Measurements from ENCODE around the gene DNAJA3.

Gene DNAJA3

DNA sequence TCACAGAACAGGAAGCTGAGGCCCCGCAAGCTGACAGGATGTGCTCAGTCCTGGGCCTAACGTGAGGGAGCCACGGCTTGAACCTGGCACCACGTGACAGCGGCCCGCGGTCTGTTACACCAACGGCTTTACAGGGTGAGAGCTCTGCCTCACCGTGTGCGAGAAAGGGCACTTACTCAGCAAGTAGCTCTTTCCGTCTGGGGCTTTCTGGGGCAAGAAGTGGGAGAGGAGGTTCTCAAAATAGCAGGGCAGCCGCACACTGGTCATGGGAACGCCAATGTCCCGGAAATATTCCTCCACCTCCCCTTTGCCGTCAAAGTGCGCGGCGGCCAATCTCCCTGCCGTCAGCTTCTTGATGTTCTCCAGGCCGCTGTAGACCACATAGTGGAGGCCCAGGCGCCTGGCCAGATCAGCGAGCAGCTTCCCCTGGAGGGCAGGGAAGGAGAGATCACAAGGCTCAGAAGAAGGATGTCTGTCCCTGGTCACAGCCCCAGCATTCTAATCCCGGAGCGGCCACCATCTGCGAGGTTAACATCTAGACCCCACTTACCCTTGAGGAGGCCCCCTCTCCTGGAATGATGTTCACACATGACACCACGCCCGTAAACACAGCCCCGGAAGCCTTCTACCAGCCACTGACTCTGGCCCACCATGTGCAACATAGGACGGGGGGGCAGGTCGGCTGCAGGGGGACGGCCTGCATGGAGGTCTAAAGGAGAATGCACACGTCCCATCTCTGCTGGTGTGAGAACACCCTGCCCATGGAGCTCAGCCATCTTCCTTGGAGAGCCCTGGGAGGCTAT lies 40.5 kb downstream of the DNAJA3 start:
- no peaks in the 10 kb centered on the region for H3K9me3 ChIP-seq (ENCODE audit: severe bottlenecking)
- no peak for DNase-seq
- H3K36me3 ChIP-seq, result no peaks in the 10 kb centered on the region; the same call in none of the 2 replicates
- H3K27ac ChIP-seq, result no peak overlapping the region
- no peaks in the 10 kb centered on the region for H3K27me3 ChIP-seq (ENCODE audit: insufficient read depth, low read depth, severe bottlenecking)
- TF ChIP-seq, protein P1, sequence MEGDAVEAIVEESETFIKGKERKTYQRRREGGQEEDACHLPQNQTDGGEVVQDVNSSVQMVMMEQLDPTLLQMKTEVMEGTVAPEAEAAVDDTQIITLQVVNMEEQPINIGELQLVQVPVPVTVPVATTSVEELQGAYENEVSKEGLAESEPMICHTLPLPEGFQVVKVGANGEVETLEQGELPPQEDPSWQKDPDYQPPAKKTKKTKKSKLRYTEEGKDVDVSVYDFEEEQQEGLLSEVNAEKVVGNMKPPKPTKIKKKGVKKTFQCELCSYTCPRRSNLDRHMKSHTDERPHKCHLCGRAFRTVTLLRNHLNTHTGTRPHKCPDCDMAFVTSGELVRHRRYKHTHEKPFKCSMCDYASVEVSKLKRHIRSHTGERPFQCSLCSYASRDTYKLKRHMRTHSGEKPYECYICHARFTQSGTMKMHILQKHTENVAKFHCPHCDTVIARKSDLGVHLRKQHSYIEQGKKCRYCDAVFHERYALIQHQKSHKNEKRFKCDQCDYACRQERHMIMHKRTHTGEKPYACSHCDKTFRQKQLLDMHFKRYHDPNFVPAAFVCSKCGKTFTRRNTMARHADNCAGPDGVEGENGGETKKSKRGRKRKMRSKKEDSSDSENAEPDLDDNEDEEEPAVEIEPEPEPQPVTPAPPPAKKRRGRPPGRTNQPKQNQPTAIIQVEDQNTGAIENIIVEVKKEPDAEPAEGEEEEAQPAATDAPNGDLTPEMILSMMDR (IDR thresholded peaks at IDR 0.05; ENCODE audit: low read depth, low read length), result no peak
- H3K4me3 ChIP-seq (ENCODE audit: low read depth, low read length), result no peak overlapping the region

DNA sequence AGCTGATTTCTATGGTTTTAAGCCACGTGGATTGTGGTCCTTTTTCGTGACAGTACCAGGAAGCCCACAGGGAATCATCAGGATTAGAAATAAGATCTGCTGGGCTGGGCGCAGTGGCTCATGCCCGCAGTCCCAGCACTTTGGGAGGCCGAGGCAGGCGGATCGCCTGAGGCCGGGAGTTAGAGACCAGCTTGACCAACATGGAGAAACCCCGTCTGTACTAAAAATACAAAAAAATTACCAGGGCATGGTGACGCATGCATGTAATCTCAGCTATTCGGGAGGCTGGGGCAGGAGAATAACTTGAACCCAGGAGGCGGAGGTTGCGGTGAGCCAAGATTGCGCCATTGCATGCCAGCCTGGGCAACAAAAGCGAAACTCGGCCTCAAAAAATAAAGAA lies 42.2 kb downstream of the DNAJA3 start:
- no peaks in the 10 kb centered on the region for H3K27me3 ChIP-seq (ENCODE audit: insufficient read depth, low read depth, severe bottlenecking)
- H3K9me3 ChIP-seq (ENCODE audit: severe bottlenecking), result no peaks in the 10 kb centered on the region
- TF ChIP-seq, protein P1 (IDR thresholded peaks at IDR 0.05; ENCODE audit: low read depth, low read length), result no peak
- H3K27ac ChIP-seq, result no peak overlapping the region
- no peaks in the 10 kb centered on the region; the same call in 1 of the 2 replicates for H3K36me3 ChIP-seq
- DNase-seq, result no peak
- no peak overlapping the region for H3K4me3 ChIP-seq (ENCODE audit: low read depth, low read length)

DNA sequence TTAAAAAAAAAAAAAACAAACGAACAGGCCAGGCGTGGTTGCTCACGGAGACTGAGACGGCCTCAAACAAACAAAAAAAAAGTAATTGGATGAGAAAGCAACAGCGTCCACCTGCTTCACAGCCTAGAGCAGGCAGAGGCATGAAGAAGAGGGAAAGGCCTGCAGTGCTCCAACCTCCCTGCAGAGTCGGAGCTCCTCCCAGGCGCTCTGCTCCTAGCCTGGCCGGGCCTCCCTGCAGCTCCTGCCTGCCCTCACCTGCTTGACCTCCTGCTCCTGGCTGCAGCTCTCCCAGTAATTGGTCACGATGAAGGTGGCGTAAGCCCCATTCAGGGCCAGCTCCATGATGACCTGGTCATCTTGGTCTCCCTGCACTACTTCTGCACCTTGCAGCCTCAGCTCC lies 43.3 kb downstream of the DNAJA3 start:
- Histone ChIP-seq H3K27ac (no peak overlapping the region), H3K36me3 (no peaks in the 10 kb centered on the region)
- DNase-seq, result no peak

DNA sequence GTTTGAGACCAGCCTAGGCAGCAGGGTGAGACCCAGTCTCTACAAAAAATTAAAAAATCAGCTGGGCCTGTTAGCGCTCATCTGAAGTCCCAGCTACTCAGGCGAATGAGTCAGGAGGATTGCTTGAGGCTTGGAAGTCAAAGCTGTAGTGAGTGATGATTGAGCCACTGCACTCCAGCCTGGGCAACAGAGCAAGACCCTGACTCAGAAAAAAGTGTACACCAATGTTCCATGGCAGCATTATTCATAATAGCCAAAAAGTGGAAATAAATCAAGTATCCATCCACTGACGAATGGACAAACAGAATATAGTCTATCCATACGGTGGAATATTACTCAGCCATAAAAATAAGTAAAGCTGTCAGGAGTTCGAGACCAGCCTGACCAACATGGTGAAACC lies 46.2 kb downstream of the DNAJA3 start:
- TF ChIP-seq, protein P1 (IDR thresholded peaks at IDR 0.05; ENCODE audit: low read depth, low read length), result no peak
- H3K27ac ChIP-seq, result no peak overlapping the region
- no peaks in the 10 kb centered on the region for H3K27me3 ChIP-seq (ENCODE audit: insufficient read depth, low read depth, severe bottlenecking)
- H3K9me3 ChIP-seq (ENCODE audit: severe bottlenecking), result no peaks in the 10 kb centered on the region
- no peak overlapping the region for H3K4me3 ChIP-seq (ENCODE audit: low read depth, low read length)
- no peak for DNase-seq
- H3K36me3 ChIP-seq, result no peaks in the 10 kb centered on the region; the same call in 1 of the 2 replicates

More for the DNA sequence above, 43.3 kb downstream of the DNAJA3 start:
- H3K9me3 ChIP-seq (ENCODE audit: severe bottlenecking), result no peaks in the 10 kb centered on the region
- no peaks in the 10 kb centered on the region for H3K27me3 ChIP-seq (ENCODE audit: insufficient read depth, low read depth, severe bottlenecking)
- no peak overlapping the region for H3K4me3 ChIP-seq (ENCODE audit: low read depth, low read length)
- TF ChIP-seq, protein P1 (IDR thresholded peaks at IDR 0.05; ENCODE audit: low read depth, low read length), result no peak

DNA sequence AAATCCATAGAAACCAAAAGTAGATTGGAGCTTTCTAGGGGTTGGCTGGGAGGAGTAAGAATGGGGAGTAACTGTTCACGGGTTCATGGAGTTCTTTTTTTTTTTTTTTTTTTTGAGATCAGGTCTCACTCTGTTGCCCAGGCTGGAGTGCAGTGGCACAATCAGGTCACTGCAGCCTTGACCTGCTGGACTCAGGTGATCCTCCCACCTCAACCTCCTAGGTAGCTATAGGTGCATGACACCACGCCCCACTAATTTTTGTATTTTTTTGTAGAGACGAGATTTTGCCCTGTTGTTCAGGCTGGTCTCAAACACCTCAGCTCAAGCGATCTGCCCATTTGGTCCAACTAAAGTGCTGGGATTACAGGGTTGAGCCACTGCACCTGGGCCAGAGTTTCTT lies 47.2 kb downstream of the DNAJA3 start:
- H3K9me3 ChIP-seq (ENCODE audit: severe bottlenecking), result no peaks in the 10 kb centered on the region
- H3K4me3 ChIP-seq (ENCODE audit: low read depth, low read length), result no peak overlapping the region
- no peaks in the 10 kb centered on the region for H3K27me3 ChIP-seq (ENCODE audit: insufficient read depth, low read depth, severe bottlenecking)
- no peak overlapping the region for H3K27ac ChIP-seq
- peaks cover under 1% of the 10 kb centered on the region; the same call in 1 of the 2 replicates for H3K36me3 ChIP-seq
- TF ChIP-seq, protein P1 (IDR thresholded peaks at IDR 0.05; ENCODE audit: low read depth, low read length), result no peak
- DNase-seq, result no peak

Data from WERI-Rb-1 (cell line).